Neural progenitor cell (in vitro differentiated cells): ENCODE measurements around the gene SLC25A17.

Experiments
- CTCF ChIP-seq: fragments of 200-600 bp; sonication (generic); IDR thresholded peaks from 2 replicates; pipeline ENCODE4 v1.5.1; 2017; ENCODE audit warnings: antibody characterized with exemption, mild to moderate bottlenecking
- EZH2 ChIP-seq: fragments of 200-600 bp; sonication (generic); IDR thresholded peaks from 2 replicates; pipeline ENCODE4 v1.6.1; 2017; ENCODE audit warnings: antibody characterized with exemption, mild to moderate bottlenecking, moderate library complexity
- EZH2phosphoT487 ChIP-seq: fragments of 200-600 bp; sonication (generic); IDR thresholded peaks from 2 replicates; pipeline ENCODE4 v1.6.1; 2017; ENCODE audit warnings: antibody characterized with exemption

GRCh38 chr22:40853961-40854360 is 34.8 kb upstream of the SLC25A17 start:
- TF ChIP-seq CTCF = no peak
- TF ChIP-seq EZH2 = no peak
- no peak for TF ChIP-seq EZH2phosphoT487
